HG03139 (cell line): ENCODE data around the gene SSBP3.

Experiments used
- ATAC-seq: cut with Tn5 transposase; IDR thresholded peaks from one replicate; pipeline ENCODE4 v1.9.1; 2021; ENCODE audit not compliant: unreplicated experiment

Gene SSBP3

GRCh38 chr1:54312796-54313316, 93.3 kb downstream of the SSBP3 start:
- no peak for ATAC-seq

GRCh38 chr1:54311506-54311905, 94.7 kb downstream of the SSBP3 start:
- no peak for ATAC-seq

GRCh38 chr1:54310439-54311328, 95.5 kb downstream of the SSBP3 start:
- ATAC-seq = no peak

- ATAC-seq = no peak
Measured at GRCh38 chr1:54309631-54310366, 96.4 kb downstream of the SSBP3 start.

- no peak for ATAC-seq
Measured at GRCh38 chr1:54307305-54307704, 98.9 kb downstream of the SSBP3 start.

- no peak for ATAC-seq
Measured at GRCh38 chr1:54305906-54306514, 100.2 kb downstream of the SSBP3 start.

GRCh38 chr1:54304518-54304917, 101.7 kb downstream of the SSBP3 start:
- ATAC-seq = no peak

- no peak for ATAC-seq
Measured at GRCh38 chr1:54302951-54303843, 103.0 kb downstream of the SSBP3 start.

- no peak for ATAC-seq
Measured at GRCh38 chr1:54302549-54302948, 103.6 kb downstream of the SSBP3 start.

- no peak for ATAC-seq
Measured at GRCh38 chr1:54301497-54301896, 104.7 kb downstream of the SSBP3 start.

- ATAC-seq = no peak
Measured at GRCh38 chr1:54300401-54300800, 105.8 kb downstream of the SSBP3 start.

GRCh38 chr1:54299037-54299436, 107.2 kb downstream of the SSBP3 start:
- ATAC-seq = no peak

GRCh38 chr1:54298284-54299033, 107.7 kb downstream of the SSBP3 start:
- no peak for ATAC-seq

- no peak for ATAC-seq
Measured at GRCh38 chr1:54297596-54298283, 108.5 kb downstream of the SSBP3 start.

- no peak for ATAC-seq
Measured at GRCh38 chr1:54296666-54297065, 109.5 kb downstream of the SSBP3 start.

- no peak for ATAC-seq
Measured at GRCh38 chr1:54294887-54295286, 111.3 kb downstream of the SSBP3 start.

GRCh38 chr1:54292002-54292911, 113.9 kb downstream of the SSBP3 start:
- ATAC-seq = no peak
